ENCODE measurements around the gene GAL3ST3. TPM values are rescaled to one million over a fixed set of nuclear protein-coding genes. Genes with fewer than 3 reads are reported as not detected.

GAL3ST3 gene
- total and polyA plus RNA-seq, 2 experiments from 2014 or later: 15.6 to 63.4 TPM

DNA sequence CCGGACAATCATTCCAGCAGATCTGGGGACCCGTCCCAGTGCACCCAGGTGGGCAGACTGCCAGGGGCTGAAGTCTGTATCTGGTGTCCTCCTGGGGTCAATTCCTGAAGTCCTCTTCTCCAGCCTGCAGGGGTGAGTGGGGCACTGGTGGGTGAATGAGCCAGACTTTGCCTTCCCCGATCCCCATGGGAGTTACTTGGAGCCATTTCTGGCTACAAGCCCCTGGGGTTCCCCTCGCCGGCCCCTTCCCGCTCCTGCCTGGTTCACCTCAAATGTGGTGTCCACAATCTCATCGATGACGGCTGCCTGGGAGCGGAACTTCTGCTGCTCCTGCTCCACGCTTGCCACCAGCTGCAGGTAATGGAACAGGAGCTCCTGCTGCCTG, 32.2 kb downstream of the GAL3ST3 start (continued):
- TF ChIP-seq, protein P1, sequence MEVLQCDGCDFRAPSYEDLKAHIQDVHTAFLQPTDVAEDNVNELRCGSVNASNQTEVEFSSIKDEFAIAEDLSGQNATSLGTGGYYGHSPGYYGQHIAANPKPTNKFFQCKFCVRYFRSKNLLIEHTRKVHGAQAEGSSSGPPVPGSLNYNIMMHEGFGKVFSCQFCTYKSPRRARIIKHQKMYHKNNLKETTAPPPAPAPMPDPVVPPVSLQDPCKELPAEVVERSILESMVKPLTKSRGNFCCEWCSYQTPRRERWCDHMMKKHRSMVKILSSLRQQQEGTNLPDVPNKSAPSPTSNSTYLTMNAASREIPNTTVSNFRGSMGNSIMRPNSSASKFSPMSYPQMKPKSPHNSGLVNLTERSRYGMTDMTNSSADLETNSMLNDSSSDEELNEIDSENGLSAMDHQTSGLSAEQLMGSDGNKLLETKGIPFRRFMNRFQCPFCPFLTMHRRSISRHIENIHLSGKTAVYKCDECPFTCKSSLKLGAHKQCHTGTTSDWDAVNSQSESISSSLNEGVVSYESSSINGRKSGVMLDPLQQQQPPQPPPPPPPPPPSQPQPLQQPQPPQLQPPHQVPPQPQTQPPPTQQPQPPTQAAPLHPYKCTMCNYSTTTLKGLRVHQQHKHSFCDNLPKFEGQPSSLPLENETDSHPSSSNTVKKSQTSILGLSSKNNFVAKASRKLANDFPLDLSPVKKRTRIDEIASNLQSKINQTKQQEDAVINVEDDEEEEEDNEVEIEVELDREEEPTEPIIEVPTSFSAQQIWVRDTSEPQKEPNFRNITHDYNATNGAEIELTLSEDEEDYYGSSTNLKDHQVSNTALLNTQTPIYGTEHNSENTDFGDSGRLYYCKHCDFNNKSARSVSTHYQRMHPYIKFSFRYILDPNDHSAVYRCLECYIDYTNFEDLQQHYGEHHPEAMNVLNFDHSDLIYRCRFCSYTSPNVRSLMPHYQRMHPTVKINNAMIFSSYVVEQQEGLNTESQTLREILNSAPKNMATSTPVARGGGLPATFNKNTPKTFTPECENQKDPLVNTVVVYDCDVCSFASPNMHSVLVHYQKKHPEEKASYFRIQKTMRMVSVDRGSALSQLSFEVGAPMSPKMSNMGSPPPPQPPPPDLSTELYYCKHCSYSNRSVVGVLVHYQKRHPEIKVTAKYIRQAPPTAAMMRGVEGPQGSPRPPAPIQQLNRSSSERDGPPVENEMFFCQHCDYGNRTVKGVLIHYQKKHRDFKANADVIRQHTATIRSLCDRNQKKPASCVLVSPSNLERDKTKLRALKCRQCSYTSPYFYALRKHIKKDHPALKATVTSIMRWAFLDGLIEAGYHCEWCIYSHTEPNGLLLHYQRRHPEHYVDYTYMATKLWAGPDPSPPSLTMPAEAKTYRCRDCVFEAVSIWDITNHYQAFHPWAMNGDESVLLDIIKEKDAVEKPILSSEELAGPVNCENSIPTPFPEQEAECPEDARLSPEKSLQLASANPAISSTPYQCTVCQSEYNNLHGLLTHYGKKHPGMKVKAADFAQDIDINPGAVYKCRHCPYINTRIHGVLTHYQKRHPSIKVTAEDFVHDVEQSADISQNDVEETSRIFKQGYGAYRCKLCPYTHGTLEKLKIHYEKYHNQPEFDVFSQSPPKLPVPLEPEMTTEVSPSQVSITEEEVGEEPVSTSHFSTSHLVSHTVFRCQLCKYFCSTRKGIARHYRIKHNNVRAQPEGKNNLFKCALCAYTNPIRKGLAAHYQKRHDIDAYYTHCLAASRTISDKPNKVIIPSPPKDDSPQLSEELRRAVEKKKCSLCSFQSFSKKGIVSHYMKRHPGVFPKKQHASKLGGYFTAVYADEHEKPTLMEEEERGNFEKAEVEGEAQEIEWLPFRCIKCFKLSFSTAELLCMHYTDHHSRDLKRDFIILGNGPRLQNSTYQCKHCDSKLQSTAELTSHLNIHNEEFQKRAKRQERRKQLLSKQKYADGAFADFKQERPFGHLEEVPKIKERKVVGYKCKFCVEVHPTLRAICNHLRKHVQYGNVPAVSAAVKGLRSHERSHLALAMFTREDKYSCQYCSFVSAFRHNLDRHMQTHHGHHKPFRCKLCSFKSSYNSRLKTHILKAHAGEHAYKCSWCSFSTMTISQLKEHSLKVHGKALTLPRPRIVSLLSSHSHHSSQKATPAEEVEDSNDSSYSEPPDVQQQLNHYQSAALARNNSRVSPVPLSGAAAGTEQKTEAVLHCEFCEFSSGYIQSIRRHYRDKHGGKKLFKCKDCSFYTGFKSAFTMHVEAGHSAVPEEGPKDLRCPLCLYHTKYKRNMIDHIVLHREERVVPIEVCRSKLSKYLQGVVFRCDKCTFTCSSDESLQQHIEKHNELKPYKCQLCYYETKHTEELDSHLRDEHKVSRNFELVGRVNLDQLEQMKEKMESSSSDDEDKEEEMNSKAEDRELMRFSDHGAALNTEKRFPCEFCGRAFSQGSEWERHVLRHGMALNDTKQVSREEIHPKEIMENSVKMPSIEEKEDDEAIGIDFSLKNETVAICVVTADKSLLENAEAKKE (CRISPR knock-in tag; IDR thresholded peaks at IDR 0.05): no peak
- TF ChIP-seq POLR2AphosphoS5 (IDR thresholded peaks at IDR 0.05; ENCODE audit: low read depth): no peak
- TF ChIP-seq CREB1 (CRISPR knock-in tag; IDR thresholded peaks at IDR 0.05; ENCODE audit: low read depth): no peak

DNA sequence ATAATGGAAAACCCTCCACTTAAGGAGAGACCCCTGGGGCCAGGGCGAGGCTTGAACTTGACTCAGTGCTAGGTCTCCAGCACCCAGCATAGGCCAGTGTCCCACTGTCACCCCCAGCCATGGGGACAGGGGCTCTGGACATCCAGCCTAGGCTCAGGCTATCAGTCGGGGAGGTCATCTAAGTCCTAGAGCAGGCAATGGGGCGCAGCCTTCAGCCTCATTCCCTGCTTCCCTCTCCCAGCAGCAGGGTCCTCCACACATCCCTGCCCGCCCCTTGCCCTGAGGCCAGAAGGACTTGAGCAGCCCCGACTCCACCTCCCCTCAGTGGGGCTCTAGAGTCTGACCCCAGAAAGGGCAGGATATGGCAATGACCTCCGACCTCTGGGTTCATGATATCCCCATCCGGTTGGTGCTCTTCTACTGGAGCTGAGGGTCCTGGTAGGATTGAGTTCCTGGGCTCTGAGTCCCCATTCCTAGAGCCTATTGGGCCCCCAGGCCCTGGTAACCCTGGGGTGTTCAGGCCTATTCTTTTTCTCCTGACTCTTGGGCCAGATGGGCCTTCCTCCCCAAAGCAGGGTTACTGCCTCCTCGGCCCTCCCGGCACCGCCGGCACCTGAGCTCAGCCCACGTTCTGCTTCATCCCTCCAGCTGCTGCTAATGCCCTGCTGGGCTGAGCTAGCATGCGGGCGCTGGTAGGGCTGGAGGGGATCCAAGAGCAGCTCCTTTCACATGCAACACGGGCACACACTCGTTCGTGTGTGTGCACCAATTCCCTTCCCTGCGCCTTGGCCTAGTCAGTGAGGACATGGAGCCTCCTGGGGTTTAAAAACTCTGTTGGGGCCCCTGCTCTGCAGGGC, 32.8 kb downstream of the GAL3ST3 start:
- Histone ChIP-seq H3K79me2 (replicated peaks; ENCODE audit: insufficient read depth) (no peaks in the 10 kb centered on the region), H3K9me2 (ENCODE audit: insufficient read depth) (no peaks in the 10 kb centered on the region), H3K4me1 (ENCODE audit: insufficient read depth) (no peaks in the 10 kb centered on the region), H3K36me3 (ENCODE audit: insufficient read depth) (no peaks in the 10 kb centered on the region), H3K4me3 (no peak overlapping the region), H3K4me2 (no peak overlapping the region), H3K27me3 (ENCODE audit: insufficient read depth) (peaks cover 18% of the 10 kb centered on the region), H3K27ac (ENCODE audit: low read depth) (no peak overlapping the region), H3F3A (replicated peaks; ENCODE audit: low read depth) (0 out of 2 replicates have a peak, but pooled peaks cover 3% of the 10 kb centered on the region), H4K20me1 (replicated peaks; ENCODE audit: insufficient read depth) (no peaks in the 10 kb centered on the region), H2AFZ (no peak overlapping the region)
- DNase-seq (ENCODE audit: low spot score) (no peak), ATAC-seq (no peak)
- Mint-ChIP-seq H3K27ac (no peak overlapping the region), H3K4me1 (no peaks in the 10 kb centered on the region), H3K4me3 (no peak overlapping the region), H3K36me3 (ENCODE audit: low read depth) (no peaks in the 10 kb centered on the region), H3K27me3 (ENCODE audit: insufficient read depth, low read depth, poor library complexity) (peaks cover 13% of the 10 kb centered on the region), H3K9me3 (no peaks in the 10 kb centered on the region)
- no peak for TF ChIP-seq JUNB (IDR thresholded peaks at IDR 0.05; ENCODE audit: unreplicated experiment)
- no peak for TF ChIP-seq CREB1 (CRISPR knock-in tag; IDR thresholded peaks at IDR 0.05; ENCODE audit: low read depth)
- TF ChIP-seq, protein P2, sequence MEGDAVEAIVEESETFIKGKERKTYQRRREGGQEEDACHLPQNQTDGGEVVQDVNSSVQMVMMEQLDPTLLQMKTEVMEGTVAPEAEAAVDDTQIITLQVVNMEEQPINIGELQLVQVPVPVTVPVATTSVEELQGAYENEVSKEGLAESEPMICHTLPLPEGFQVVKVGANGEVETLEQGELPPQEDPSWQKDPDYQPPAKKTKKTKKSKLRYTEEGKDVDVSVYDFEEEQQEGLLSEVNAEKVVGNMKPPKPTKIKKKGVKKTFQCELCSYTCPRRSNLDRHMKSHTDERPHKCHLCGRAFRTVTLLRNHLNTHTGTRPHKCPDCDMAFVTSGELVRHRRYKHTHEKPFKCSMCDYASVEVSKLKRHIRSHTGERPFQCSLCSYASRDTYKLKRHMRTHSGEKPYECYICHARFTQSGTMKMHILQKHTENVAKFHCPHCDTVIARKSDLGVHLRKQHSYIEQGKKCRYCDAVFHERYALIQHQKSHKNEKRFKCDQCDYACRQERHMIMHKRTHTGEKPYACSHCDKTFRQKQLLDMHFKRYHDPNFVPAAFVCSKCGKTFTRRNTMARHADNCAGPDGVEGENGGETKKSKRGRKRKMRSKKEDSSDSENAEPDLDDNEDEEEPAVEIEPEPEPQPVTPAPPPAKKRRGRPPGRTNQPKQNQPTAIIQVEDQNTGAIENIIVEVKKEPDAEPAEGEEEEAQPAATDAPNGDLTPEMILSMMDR (conservative IDR thresholded peaks at IDR 0.05; ENCODE audit: low read depth in 2 of 2): no peak
- TF ChIP-seq POLR2AphosphoS5 (IDR thresholded peaks at IDR 0.05; ENCODE audit: low read depth): no peak
- no peak for TF ChIP-seq NANOG (IDR thresholded peaks at IDR 0.05; ENCODE audit: borderline replicate concordance)
- no peak for TF ChIP-seq STAT1 (IDR thresholded peaks at IDR 0.05; ENCODE audit: unreplicated experiment)
